HepG2 (cell line): Measurements from ENCODE around the gene TBL3. TPM values are rescaled to one million over a fixed set of nuclear protein-coding genes. Genes with fewer than 3 reads are reported as not detected.

Experiments used
- CCAR2 ChIP-seq: fragments of 200-400 bp; formaldehyde crosslinking; optimal IDR thresholded peaks from 2 replicates; pipeline ENCODE3; 2018; ENCODE audit warnings: low read depth, mild to moderate bottlenecking, low read length, moderate library complexity
- MXI1 ChIP-seq: IDR thresholded peaks from 3 replicates; pipeline ENCODE4 v1.6.1; 2012; ENCODE audit warnings: low read depth, low read length, inconsistent platforms, borderline replicate concordance
- PCBP1 ChIP-seq: fragments of 200-400 bp; formaldehyde crosslinking; IDR thresholded peaks from 2 replicates; pipeline ENCODE4 v1.6.1; 2017; ENCODE audit warnings: mild to moderate bottlenecking, low read depth, low read length, borderline replicate concordance
- POLR2AphosphoS2 ChIP-seq: IDR thresholded peaks from 2 replicates; pipeline ENCODE4 v1.6.1; 2011; ENCODE audit warnings: low read depth, low read length, improper control_type of control experiment
- SUZ12 ChIP-seq: fragments of 150-350 bp; IDR thresholded peaks from 2 replicates; pipeline ENCODE4 v1.6.1; 2014; ENCODE audit warnings: low read depth, low read length
- ZBTB10 ChIP-seq: sonication (generic); formaldehyde crosslinking; IDR thresholded peaks from 2 replicates; pipeline ENCODE4 v1.4.0; 2020; ENCODE audit warnings: missing genetic modification reagents, borderline replicate concordance
- ZKSCAN5 ChIP-seq: sonication (generic); formaldehyde crosslinking; IDR thresholded peaks from 2 replicates; pipeline ENCODE4 v1.5.1; 2020; ENCODE audit warnings: mild to moderate bottlenecking, missing genetic modification reagents
- ZMAT3 ChIP-seq: sonication (generic); formaldehyde crosslinking; conservative IDR thresholded peaks from 2 replicates; pipeline ENCODE4 v1.7.0; 2021; ENCODE audit warnings: missing genetic modification reagents
- ZMAT5 ChIP-seq: sonication (generic); formaldehyde crosslinking; IDR thresholded peaks from 2 replicates; pipeline ENCODE4 v1.5.0; 2020; ENCODE audit warnings: mild to moderate bottlenecking, low read depth, missing genetic modification reagents, borderline replicate concordance
- ZNF24 ChIP-seq: fragments of 450-650 bp; IDR thresholded peaks from 2 replicates; pipeline ENCODE4 v1.6.1; 2017; ENCODE audit warnings: antibody characterized with exemption, mild to moderate bottlenecking
- ZNF343 ChIP-seq: sonication (generic); formaldehyde crosslinking; IDR thresholded peaks from 2 replicates; pipeline ENCODE4 v1.4.0; 2020; ENCODE audit warnings: mild to moderate bottlenecking, missing genetic modification reagents
- ZNF510 ChIP-seq: sonication (generic); formaldehyde crosslinking; IDR thresholded peaks from 2 replicates; pipeline ENCODE4 v1.4.0; 2020; ENCODE audit warnings: low read depth, mild to moderate bottlenecking, missing genetic modification reagents
- ZNF678 ChIP-seq: sonication (generic); formaldehyde crosslinking; IDR thresholded peaks from 2 replicates; pipeline ENCODE4 v1.4.0; 2020; ENCODE audit warnings: mild to moderate bottlenecking, missing genetic modification reagents
- ZNF792 ChIP-seq: IDR thresholded peaks from 2 replicates; pipeline ENCODE4 v1.6.1; 2016
- polyA plus RNA-seq, 8 experiments: library from polyadenylated mRNA; depleted of rRNA in 3 of 8; stranded (reverse) in 7 of 8; unstranded in 1 of 8; fragments of >200 nt; fragmentation: Illumina TruSeq in 4 of 8; extraction: Trizol in 4 of 8; gene quantifications; 2 replicates each; pipeline versions ENCODE4 v1.2.1 to v1.2.3, GENCODE V29; 2011 to 2016; ENCODE audit warnings: low read depth in 4 of 8, missing spikeins in 1 of 8, mixed read lengths in 1 of 8; ENCODE audit not compliant: insufficient read depth in 1 of 8
- total RNA-seq, 5 experiments: library from RNA; depleted of rRNA; stranded (reverse); fragments of >200 nt; fragmentation: Illumina TruSeq; extraction: Trizol; gene quantifications; 2 replicates each; pipeline ENCODE4 v1.2.3, GENCODE V29; 2016; ENCODE audit warnings: low read depth in 1 of 5
- TF ChIP-seq, protein P1 (sequence below): sonication (generic); formaldehyde crosslinking; IDR thresholded peaks from 2 replicates; pipeline ENCODE4 v1.4.0; 2020; ENCODE audit warnings: missing genetic modification reagents
- TF ChIP-seq, protein P2 (sequence below): sonication (generic); formaldehyde crosslinking; IDR thresholded peaks from 2 replicates; pipeline ENCODE4 v1.5.0; 2020; ENCODE audit warnings: mild to moderate bottlenecking, missing genetic modification reagents
- TF ChIP-seq, protein P3 (sequence below): IDR thresholded peaks from 2 replicates; pipeline ENCODE4 v1.6.1; 2018; ENCODE audit warnings: missing genetic modification reagents, mild to moderate bottlenecking, missing compliant biosample characterization
- TF ChIP-seq, protein P4 (sequence below): sonication (generic); formaldehyde crosslinking; IDR thresholded peaks from 2 replicates; pipeline ENCODE4 v1.4.0; 2020; ENCODE audit warnings: missing genetic modification reagents

Gene TBL3
- total and polyA plus RNA-seq, 2 of the 13 experiments (the other 11 are each of a cell fraction or from before 2014, with no cell fraction given): 16.8 to 38.0 TPM

GRCh38 chr16:2016407-2016922, 44.6 kb downstream of the TBL3 start (continued):
- TF ChIP-seq, protein P1, sequence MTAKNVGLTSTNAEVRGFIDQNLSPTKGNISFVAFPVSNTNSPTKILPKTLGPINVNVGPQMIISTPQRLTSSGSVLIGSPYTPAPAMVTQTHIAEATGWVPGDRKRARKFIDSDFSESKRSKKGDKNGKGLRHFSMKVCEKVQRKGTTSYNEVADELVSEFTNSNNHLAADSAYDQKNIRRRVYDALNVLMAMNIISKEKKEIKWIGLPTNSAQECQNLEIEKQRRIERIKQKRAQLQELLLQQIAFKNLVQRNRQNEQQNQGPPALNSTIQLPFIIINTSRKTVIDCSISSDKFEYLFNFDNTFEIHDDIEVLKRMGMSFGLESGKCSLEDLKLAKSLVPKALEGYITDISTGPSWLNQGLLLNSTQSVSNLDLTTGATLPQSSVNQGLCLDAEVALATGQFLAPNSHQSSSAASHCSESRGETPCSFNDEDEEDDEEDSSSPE: no peak
- no peak for TF ChIP-seq ZBTB10
- no peak for TF ChIP-seq ZMAT5
- TF ChIP-seq CCAR2: no peak
- TF ChIP-seq, protein P2, sequence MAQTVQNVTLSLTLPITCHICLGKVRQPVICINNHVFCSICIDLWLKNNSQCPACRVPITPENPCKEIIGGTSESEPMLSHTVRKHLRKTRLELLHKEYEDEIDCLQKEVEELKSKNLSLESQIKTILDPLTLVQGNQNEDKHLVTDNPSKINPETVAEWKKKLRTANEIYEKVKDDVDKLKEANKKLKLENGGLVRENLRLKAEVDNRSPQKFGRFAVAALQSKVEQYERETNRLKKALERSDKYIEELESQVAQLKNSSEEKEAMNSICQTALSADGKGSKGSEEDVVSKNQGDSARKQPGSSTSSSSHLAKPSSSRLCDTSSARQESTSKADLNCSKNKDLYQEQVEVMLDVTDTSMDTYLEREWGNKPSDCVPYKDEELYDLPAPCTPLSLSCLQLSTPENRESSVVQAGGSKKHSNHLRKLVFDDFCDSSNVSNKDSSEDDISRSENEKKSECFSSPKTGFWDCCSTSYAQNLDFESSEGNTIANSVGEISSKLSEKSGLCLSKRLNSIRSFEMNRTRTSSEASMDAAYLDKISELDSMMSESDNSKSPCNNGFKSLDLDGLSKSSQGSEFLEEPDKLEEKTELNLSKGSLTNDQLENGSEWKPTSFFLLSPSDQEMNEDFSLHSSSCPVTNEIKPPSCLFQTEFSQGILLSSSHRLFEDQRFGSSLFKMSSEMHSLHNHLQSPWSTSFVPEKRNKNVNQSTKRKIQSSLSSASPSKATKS (CRISPR knock-in tag): no peak
- no peak for TF ChIP-seq SUZ12
- TF ChIP-seq ZNF24: no peak
- TF ChIP-seq MXI1: no peak
- TF ChIP-seq ZKSCAN5 (CRISPR knock-in tag): no peak
- TF ChIP-seq ZNF343 (CRISPR knock-in tag): no peak
- TF ChIP-seq, protein P3, sequence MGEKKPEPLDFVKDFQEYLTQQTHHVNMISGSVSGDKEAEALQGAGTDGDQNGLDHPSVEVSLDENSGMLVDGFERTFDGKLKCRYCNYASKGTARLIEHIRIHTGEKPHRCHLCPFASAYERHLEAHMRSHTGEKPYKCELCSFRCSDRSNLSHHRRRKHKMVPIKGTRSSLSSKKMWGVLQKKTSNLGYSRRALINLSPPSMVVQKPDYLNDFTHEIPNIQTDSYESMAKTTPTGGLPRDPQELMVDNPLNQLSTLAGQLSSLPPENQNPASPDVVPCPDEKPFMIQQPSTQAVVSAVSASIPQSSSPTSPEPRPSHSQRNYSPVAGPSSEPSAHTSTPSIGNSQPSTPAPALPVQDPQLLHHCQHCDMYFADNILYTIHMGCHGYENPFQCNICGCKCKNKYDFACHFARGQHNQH: no peak
- TF ChIP-seq PCBP1: no peak
- TF ChIP-seq, protein P4, sequence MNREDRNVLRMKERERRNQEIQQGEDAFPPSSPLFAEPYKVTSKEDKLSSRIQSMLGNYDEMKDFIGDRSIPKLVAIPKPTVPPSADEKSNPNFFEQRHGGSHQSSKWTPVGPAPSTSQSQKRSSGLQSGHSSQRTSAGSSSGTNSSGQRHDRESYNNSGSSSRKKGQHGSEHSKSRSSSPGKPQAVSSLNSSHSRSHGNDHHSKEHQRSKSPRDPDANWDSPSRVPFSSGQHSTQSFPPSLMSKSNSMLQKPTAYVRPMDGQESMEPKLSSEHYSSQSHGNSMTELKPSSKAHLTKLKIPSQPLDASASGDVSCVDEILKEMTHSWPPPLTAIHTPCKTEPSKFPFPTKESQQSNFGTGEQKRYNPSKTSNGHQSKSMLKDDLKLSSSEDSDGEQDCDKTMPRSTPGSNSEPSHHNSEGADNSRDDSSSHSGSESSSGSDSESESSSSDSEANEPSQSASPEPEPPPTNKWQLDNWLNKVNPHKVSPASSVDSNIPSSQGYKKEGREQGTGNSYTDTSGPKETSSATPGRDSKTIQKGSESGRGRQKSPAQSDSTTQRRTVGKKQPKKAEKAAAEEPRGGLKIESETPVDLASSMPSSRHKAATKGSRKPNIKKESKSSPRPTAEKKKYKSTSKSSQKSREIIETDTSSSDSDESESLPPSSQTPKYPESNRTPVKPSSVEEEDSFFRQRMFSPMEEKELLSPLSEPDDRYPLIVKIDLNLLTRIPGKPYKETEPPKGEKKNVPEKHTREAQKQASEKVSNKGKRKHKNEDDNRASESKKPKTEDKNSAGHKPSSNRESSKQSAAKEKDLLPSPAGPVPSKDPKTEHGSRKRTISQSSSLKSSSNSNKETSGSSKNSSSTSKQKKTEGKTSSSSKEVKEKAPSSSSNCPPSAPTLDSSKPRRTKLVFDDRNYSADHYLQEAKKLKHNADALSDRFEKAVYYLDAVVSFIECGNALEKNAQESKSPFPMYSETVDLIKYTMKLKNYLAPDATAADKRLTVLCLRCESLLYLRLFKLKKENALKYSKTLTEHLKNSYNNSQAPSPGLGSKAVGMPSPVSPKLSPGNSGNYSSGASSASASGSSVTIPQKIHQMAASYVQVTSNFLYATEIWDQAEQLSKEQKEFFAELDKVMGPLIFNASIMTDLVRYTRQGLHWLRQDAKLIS (CRISPR knock-in tag): no peak
- no peak for TF ChIP-seq ZNF792 (CRISPR knock-in tag)
- TF ChIP-seq ZNF510: no peak
- no peak for TF ChIP-seq ZNF678
- TF ChIP-seq ZMAT3 (CRISPR knock-in tag): no peak
- no peak for TF ChIP-seq POLR2AphosphoS2
